ENCODE measurements around the gene AKTIP.
"Not testable (repeated sequence)": the region's sequence is repeated elsewhere in the genome, so short reads cannot be mapped to it uniquely, and the experiment has no call there.

Gene AKTIP

GRCh38 chr16:53515811-53516210 is 12.8 kb upstream of the AKTIP start:
- DNase-seq = no peak

GRCh38 chr16:53515259-53515658 is 12.2 kb upstream of the AKTIP start:
- no peak for DNase-seq

GRCh38 chr16:53512795-53513194 is 9.8 kb upstream of the AKTIP start:
- not testable (repeated sequence) for DNase-seq

- no peak for DNase-seq
Measured at GRCh38 chr16:53511403-53512280, 8.6 kb upstream of the AKTIP start.

GRCh38 chr16:53511084-53511402 is 8.0 kb upstream of the AKTIP start:
- no peak for DNase-seq

- DNase-seq = no peak
Measured at GRCh38 chr16:53510704-53511070, 7.7 kb upstream of the AKTIP start.

GRCh38 chr16:53509906-53510703 is 7.1 kb upstream of the AKTIP start:
- DNase-seq = peak in 48 of 56 donors; percentile 7 to 81 (median 36)

- DNase-seq = no peak
Measured at GRCh38 chr16:53507464-53508179, 4.6 kb upstream of the AKTIP start.

- no peak for DNase-seq
Measured at GRCh38 chr16:53506254-53506653, 3.2 kb upstream of the AKTIP start.

GRCh38 chr16:53504665-53505064 is 1.7 kb upstream of the AKTIP start:
- DNase-seq = peak in 23 of 56 donors; percentile 5 to 63 (median 27)

- peak in 42 of 56 donors; percentile 10 to 69 (median 50) for DNase-seq
Measured at GRCh38 chr16:53503991-53504663, 1.1 kb upstream of the AKTIP start.

GRCh38 chr16:53503270-53503923 is 388 bp upstream of the AKTIP start:
- DNase-seq = peak; percentile 92 to 100 (median 100)

GRCh38 chr16:53501216-53501859 is 1.7 kb downstream of the AKTIP start:
- DNase-seq = no peak

GRCh38 chr16:53498984-53499383 is 4.0 kb downstream of the AKTIP start:
- no peak for DNase-seq

- no peak for DNase-seq
Measured at GRCh38 chr16:53495325-53495724, 7.7 kb downstream of the AKTIP start.

GRCh38 chr16:53494636-53495035 is 8.4 kb downstream of the AKTIP start:
- no peak for DNase-seq

- DNase-seq = no peak
Measured at GRCh38 chr16:53492503-53492902, 10.5 kb downstream of the AKTIP start.

- DNase-seq = no peak
Measured at GRCh38 chr16:53489755-53490154, 13.3 kb downstream of the AKTIP start.

GRCh38 chr16:53486230-53486629 is 16.8 kb downstream of the AKTIP start:
- DNase-seq = no peak

GRCh38 chr16:53484542-53484941 is 18.5 kb downstream of the AKTIP start:
- no peak for DNase-seq

Data from nucleus accumbens (tissue), 56 donors.